ENCODE data around the gene FRMD8. TPM values are rescaled to one million over a fixed set of nuclear protein-coding genes. Genes with fewer than 3 reads are reported as not detected.

The FRMD8 gene, protein sequence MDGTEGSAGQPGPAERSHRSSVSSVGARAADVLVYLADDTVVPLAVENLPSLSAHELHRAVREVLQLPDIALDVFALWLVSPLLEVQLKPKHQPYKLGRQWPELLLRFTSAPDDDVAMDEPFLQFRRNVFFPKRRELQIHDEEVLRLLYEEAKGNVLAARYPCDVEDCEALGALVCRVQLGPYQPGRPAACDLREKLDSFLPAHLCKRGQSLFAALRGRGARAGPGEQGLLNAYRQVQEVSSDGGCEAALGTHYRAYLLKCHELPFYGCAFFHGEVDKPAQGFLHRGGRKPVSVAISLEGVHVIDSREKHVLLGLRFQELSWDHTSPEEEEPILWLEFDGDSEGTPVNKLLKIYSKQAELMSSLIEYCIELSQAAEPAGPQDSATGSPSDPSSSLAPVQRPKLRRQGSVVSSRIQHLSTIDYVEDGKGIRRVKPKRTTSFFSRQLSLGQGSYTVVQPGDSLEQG
- total RNA-seq: 55.0 and 62.9 TPM in 2 replicates

DNA sequence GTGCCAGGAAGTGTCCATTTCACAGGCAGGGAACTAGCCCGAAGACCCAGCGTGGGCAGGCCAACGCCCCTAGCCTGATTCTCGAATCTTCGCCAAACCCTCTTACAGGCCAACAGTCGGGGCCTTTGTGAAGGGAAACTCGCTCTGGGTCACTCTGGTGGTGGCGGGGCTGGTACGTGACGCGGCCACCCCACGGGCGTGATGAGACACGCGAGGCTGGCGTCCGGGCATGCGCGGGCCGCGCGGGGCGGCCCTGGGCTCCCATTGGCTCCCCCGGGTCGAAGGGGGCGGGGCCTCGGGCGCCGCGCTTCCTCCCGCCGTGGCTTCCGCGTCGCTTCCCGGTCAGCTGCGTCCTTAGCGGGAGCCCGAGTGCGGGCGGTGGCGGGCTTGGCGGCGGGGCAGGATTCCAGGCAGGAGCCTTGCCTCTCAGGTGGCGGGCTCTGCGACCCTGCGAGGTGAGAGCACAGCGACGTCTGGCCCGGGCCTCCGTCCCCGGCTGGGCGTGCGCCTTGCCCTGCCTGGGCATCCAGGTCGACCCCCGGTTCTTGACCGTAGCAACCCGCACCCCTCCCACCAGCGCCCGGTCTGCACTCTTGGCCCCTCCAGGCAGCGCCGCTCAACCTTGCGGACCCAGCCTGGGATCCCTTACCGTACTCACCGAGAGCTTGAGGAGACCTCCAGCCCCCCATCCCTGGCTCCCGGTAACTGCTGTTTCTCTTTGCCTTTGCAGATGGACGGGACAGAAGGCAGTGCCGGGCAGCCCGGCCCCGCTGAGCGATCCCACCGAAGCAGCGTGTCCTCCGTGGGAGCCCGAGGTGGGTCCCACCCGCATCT lies at the start of gene FRMD8:
FRMD8 (plus strand) TSS at position 331 of the 834 bp plus-strand sequence; CDS start at position 731, 400 bp downstream.

DNA sequence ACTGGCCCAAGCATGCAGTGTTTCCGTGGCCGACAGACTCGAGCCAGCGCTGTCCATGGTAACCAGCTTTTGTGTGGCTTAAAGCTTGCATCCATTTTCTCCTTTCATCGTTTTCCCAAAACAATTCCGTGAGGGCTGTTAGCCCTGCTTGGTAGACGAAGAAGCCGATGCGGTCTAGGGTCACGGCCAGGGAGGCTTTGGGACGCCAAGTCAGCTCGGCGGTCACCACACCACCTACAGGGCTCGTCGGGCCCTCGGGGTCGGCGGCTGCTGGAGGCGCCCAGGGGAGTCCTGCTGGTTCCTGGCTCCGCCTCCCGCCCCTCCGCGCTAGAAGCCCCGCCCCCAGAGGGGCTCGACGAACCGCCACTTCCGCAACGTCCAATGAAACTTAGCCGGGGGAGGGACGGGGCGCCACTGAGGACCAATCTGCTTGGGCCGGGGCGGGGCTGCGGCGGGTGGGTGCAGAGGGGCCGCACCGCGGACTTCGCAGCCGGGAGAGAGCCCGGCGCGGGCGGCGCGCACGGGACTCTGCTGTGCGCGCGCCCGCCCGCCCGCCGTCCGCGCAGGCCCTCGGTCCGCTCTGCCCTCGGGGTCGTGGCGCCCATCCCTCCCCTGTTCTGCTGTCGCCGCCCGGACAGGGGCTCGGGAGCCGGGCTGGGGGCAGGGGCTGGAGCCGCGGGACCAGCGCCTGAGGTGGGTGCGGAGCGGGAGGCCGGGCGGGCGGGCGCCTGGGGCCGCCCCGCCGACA lies 32.0 kb upstream of the FRMD8 start, which contains the start of gene TIGD3:
TIGD3 (plus strand) TSS at position 487 of the 748 bp plus-strand sequence. CDS start 1,058 bp downstream, outside the sequence.

DNA sequence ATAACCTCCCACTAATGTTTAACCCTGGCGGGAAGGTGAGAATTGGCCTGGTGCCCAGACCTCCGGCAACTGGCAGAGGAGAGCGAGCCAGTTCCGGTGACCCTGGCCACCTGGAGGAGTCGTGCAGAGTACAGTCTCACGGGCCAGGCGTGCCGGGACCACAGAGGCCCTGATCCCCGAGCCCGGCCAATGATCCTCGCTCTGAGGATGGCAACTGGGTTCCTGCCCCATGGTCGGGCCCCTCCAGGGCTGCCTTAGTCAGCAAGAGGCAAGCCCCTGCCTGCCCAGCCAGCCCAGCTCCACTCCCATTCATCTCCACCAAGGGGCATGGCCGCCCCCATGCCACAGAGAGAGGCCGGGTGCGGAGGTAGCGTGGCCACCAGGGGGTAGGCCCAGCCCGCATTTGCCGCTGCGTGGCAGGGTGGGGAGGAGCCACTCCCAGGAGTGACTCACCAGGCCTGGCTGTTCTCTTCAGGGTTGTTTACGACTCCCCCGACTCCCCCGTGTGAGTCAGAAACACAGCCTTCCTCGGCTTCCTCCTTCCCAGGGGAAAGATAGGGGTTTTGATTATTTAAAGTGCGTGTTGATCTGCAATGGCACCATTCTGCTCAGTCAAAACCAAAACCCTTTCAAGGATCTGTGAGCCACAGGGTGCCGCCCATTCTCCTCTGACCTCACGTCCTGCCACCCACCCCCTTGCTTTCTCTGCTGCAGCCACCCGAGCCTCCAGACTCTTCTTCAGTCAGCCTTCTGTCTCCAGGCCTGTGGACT lies 4.2 kb upstream of the FRMD8 start, which contains the start of gene SLC25A45:
SLC25A45 (minus strand) TSS at position 614 of the 771 bp plus-strand sequence. CDS start 695 bp downstream, outside the sequence.

DNA sequence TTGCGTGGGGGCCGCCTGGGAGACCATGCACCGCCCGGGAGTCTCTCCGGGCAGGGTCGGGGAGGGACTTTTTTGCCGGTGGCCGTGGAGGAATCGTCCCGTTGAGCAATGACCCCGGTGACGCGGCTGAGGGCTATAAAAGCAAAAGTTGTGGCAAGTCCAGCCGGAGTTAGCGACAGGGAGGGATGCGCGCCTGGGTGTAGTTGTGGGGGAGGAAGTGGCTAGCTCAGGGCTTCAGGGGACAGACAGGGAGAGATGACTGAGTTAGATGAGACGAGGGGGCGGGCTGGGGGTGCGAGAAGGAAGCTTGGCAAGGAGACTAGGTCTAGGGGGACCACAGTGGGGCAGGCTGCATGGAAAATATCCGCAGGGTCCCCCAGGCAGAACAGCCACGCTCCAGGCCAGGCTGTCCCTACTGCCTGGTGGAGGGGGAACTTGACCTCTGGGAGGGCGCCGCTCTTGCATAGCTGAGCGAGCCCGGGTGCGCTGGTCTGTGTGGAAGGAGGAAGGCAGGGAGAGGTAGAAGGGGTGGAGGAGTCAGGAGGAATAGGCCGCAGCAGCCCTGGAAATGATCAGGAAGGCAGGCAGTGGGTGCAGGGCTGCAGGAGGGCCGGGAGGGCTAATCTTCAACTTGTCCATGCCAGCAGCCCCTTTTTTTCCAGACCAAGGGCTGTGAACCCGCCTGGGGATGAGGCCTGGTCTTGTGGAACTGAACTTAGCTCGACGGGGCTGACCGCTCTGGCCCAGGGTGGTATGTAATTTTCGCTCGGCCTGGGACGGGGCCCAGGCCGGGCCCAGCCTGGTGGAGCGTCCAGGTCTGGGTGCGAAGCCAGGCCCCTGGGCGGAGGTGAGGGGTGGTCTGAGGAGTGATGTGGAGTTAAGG lies 36.4 kb downstream of the FRMD8 start, which contains the start of gene NEAT1:
NEAT1 (plus strand) TSS at position 166 of the 883 bp plus-strand sequence.

Other genes starting within 250 kb of the FRMD8 start
- gene SPDYC, start 216.4 kb upstream of the FRMD8 start, total RNA-seq: not detected in 2 replicates
- 363 and 398 TPM in 2 replicates for gene CAPN1, start 204.7 kb upstream of the FRMD8 start, total RNA-seq
- 4.6 and 21.3 TPM in 2 replicates for gene POLA2, start 124.7 kb upstream of the FRMD8 start, total RNA-seq
- gene CDC42EP2, start 71.8 kb upstream of the FRMD8 start, total RNA-seq: 22.4 and 27.5 TPM in 2 replicates
- gene DPF2, start 52.8 kb upstream of the FRMD8 start, total RNA-seq: 23.7 and 26.5 TPM in 2 replicates
- 0.08 TPM in 1 of 2 replicates, not detected in the other for gene TIGD3, start 31.9 kb upstream of the FRMD8 start, total RNA-seq
- 0.23 and 1.4 TPM in 2 replicates for gene SLC25A45, start 4.0 kb upstream of the FRMD8 start, total RNA-seq
- gene NEAT1, start 36.2 kb downstream of the FRMD8 start, total RNA-seq: 4.3 and 7.9 TPM in 2 replicates
- gene MALAT1, start 112.4 kb downstream of the FRMD8 start, total RNA-seq: 636 and 1,552 TPM in 2 replicates
- 86.5 and 88.0 TPM in 2 replicates for gene SCYL1, start 138.4 kb downstream of the FRMD8 start, total RNA-seq
- gene LTBP3, start 171.7 kb downstream of the FRMD8 start, total RNA-seq: 24.9 and 43.0 TPM in 2 replicates
- gene ZNRD2, start 183.8 kb downstream of the FRMD8 start, total RNA-seq: 66.4 and 90.1 TPM in 2 replicates
- 37.1 and 47.3 TPM in 2 replicates for gene FAM89B, start 185.9 kb downstream of the FRMD8 start, total RNA-seq
- gene EHBP1L1, start 189.4 kb downstream of the FRMD8 start, total RNA-seq: 55.5 and 75.6 TPM in 2 replicates
- 0.23 and 0.57 TPM in 2 replicates for gene KCNK7, start 209.2 kb downstream of the FRMD8 start, total RNA-seq
- 34.0 and 37.3 TPM in 2 replicates for gene MAP3K11, start 227.6 kb downstream of the FRMD8 start, total RNA-seq
- 27.0 and 30.7 TPM in 2 replicates for gene PCNX3, start 229.1 kb downstream of the FRMD8 start, total RNA-seq

All from hair follicular keratinocyte (primary cell).